H1 (cell line): Measurements from ENCODE around the gene GRIA3. TPM values are rescaled to one million over a fixed set of nuclear protein-coding genes. Genes with fewer than 3 reads are reported as not detected.

Experiments
- ASH2L ChIP-seq: fragments of 200-600, 300-600 bp; sonication (generic); IDR thresholded peaks from one replicate; pipeline ENCODE4 v1.7.1; 2017; ENCODE audit warnings: low read length
- BACH1 ChIP-seq: IDR thresholded peaks from 2 replicates; pipeline ENCODE4 v1.6.1; 2012; ENCODE audit warnings: low read length, improper control_type of control experiment
- CBX5 ChIP-seq: fragments of 300-800, 300-1000 bp; sonication (generic); IDR thresholded peaks from 2 replicates; pipeline ENCODE4 v1.7.1; 2016; ENCODE audit warnings: antibody characterized with exemption, low read length, low read depth
- CHD1 ChIP-seq: IDR thresholded peaks from 2 replicates; pipeline ENCODE4 v1.6.1; 2012; ENCODE audit warnings: low read depth, low read length, improper control_type of control experiment
- JUN ChIP-seq: IDR thresholded peaks from 2 replicates; pipeline ENCODE4 v1.6.1; 2011; ENCODE audit warnings: low read depth, mild to moderate bottlenecking, improper control_type of control experiment, low read length
- RAD21 ChIP-seq, 2 experiments: IDR thresholded peaks in 1 of 2; conservative IDR thresholded peaks in 1 of 2; 2 replicates each; pipeline ENCODE4 v1.6.1; 2011; ENCODE audit warnings: low read depth in 2 of 2, low read length in 2 of 2, improper control_type of control experiment in 1 of 2, inconsistent platforms in 1 of 2, mild to moderate bottlenecking in 1 of 2, moderate library complexity in 1 of 2
- SP4 ChIP-seq: IDR thresholded peaks from 2 replicates; pipeline ENCODE4 v1.6.1; 2012; ENCODE audit warnings: low read length, inconsistent platforms
- SUZ12 ChIP-seq: fragments of 200-600 bp; sonication (generic); IDR thresholded peaks from 2 replicates; pipeline ENCODE4 v1.6.1; 2012; ENCODE audit warnings: mild to moderate bottlenecking, inconsistent platforms, low read length, moderate library complexity, mixed read lengths
- TEAD4 ChIP-seq: IDR thresholded peaks from 2 replicates; pipeline ENCODE4 v1.6.1; 2012; ENCODE audit warnings: low read depth, low read length, inconsistent platforms, mixed read lengths
- polyA plus RNA-seq, 7 experiments: library from polyadenylated mRNA; depleted of rRNA in 3 of 7; stranded (reverse) in 5 of 7; unstranded in 2 of 7; fragments of >200 nt in 5 of 7; fragments of 200-250 nt in 2 of 7; gene quantifications; 1 replicate in 5 of 7; 2 replicates in 1 of 7; 4 replicates in 1 of 7; pipeline versions ENCODE4 v1.2.1 to v1.2.3, GENCODE V29; 2011 to 2013; ENCODE audit warnings: missing spikeins in 2 of 7, mixed read lengths in 2 of 7
- total RNA-seq: library from RNA; stranded (reverse); fragmentation: NEBNext Ultra II Directional; extraction: Animal tissue kit (Norgen Biotek cat#: 25700); gene quantifications from 2 replicates; pipeline ENCODE4 v1.2.1, GENCODE V29; 2021
- TF ChIP-seq, protein P1 (sequence below): fragments of 300-600 bp; sonication (generic); IDR thresholded peaks from 2 replicates; pipeline ENCODE4 v1.7.1; 2012; ENCODE audit warnings: low read length, moderate library complexity, mild to moderate bottlenecking, inconsistent platforms; ENCODE audit not compliant: insufficient replicate concordance
- TF ChIP-seq, protein P2 (sequence below): IDR thresholded peaks from 2 replicates; pipeline ENCODE4 v1.6.1; 2012; ENCODE audit warnings: low read length, inconsistent platforms

Gene GRIA3
- total and polyA plus RNA-seq, 2 of the 8 experiments (the other 6 are each of a cell fraction or from before 2014, with no cell fraction given) = 2.6 to 3.0 TPM

DNA sequence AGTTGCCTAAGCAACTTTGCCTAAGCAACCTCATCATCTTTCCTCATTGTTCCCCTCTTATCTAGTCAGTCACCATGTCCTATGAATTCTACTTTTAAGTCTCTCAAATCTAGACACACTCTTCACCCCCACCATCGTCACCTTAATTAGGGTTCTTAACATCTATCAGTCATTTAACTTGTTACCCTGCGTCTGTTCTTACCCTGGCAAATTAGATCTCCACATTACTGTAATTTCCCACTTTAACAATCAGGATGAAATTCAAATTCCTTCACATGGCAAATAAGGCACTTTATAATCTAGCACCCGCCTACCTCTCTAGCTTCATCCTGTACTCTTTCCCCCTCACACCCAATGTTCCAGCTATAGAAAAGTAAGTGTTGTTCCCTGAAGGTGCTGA, 221.2 kb downstream of the GRIA3 start (continued):
- TF ChIP-seq, protein P1, sequence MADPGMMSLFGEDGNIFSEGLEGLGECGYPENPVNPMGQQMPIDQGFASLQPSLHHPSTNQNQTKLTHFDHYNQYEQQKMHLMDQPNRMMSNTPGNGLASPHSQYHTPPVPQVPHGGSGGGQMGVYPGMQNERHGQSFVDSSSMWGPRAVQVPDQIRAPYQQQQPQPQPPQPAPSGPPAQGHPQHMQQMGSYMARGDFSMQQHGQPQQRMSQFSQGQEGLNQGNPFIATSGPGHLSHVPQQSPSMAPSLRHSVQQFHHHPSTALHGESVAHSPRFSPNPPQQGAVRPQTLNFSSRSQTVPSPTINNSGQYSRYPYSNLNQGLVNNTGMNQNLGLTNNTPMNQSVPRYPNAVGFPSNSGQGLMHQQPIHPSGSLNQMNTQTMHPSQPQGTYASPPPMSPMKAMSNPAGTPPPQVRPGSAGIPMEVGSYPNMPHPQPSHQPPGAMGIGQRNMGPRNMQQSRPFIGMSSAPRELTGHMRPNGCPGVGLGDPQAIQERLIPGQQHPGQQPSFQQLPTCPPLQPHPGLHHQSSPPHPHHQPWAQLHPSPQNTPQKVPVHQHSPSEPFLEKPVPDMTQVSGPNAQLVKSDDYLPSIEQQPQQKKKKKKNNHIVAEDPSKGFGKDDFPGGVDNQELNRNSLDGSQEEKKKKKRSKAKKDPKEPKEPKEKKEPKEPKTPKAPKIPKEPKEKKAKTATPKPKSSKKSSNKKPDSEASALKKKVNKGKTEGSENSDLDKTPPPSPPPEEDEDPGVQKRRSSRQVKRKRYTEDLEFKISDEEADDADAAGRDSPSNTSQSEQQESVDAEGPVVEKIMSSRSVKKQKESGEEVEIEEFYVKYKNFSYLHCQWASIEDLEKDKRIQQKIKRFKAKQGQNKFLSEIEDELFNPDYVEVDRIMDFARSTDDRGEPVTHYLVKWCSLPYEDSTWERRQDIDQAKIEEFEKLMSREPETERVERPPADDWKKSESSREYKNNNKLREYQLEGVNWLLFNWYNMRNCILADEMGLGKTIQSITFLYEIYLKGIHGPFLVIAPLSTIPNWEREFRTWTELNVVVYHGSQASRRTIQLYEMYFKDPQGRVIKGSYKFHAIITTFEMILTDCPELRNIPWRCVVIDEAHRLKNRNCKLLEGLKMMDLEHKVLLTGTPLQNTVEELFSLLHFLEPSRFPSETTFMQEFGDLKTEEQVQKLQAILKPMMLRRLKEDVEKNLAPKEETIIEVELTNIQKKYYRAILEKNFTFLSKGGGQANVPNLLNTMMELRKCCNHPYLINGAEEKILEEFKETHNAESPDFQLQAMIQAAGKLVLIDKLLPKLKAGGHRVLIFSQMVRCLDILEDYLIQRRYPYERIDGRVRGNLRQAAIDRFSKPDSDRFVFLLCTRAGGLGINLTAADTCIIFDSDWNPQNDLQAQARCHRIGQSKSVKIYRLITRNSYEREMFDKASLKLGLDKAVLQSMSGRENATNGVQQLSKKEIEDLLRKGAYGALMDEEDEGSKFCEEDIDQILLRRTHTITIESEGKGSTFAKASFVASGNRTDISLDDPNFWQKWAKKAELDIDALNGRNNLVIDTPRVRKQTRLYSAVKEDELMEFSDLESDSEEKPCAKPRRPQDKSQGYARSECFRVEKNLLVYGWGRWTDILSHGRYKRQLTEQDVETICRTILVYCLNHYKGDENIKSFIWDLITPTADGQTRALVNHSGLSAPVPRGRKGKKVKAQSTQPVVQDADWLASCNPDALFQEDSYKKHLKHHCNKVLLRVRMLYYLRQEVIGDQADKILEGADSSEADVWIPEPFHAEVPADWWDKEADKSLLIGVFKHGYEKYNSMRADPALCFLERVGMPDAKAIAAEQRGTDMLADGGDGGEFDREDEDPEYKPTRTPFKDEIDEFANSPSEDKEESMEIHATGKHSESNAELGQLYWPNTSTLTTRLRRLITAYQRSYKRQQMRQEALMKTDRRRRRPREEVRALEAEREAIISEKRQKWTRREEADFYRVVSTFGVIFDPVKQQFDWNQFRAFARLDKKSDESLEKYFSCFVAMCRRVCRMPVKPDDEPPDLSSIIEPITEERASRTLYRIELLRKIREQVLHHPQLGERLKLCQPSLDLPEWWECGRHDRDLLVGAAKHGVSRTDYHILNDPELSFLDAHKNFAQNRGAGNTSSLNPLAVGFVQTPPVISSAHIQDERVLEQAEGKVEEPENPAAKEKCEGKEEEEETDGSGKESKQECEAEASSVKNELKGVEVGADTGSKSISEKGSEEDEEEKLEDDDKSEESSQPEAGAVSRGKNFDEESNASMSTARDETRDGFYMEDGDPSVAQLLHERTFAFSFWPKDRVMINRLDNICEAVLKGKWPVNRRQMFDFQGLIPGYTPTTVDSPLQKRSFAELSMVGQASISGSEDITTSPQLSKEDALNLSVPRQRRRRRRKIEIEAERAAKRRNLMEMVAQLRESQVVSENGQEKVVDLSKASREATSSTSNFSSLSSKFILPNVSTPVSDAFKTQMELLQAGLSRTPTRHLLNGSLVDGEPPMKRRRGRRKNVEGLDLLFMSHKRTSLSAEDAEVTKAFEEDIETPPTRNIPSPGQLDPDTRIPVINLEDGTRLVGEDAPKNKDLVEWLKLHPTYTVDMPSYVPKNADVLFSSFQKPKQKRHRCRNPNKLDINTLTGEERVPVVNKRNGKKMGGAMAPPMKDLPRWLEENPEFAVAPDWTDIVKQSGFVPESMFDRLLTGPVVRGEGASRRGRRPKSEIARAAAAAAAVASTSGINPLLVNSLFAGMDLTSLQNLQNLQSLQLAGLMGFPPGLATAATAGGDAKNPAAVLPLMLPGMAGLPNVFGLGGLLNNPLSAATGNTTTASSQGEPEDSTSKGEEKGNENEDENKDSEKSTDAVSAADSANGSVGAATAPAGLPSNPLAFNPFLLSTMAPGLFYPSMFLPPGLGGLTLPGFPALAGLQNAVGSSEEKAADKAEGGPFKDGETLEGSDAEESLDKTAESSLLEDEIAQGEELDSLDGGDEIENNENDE = no peak
- no peak for TF ChIP-seq ASH2L
- no peak for TF ChIP-seq RAD21 (IDR thresholded peaks at IDR 0.05 in 1 of 2, conservative IDR thresholded peaks at IDR 0.05 in 1 of 2; ENCODE audit: low read depth in 2 of 2, low read length in 2 of 2)
- no peak for TF ChIP-seq SUZ12
- no peak for TF ChIP-seq JUN
- no peak for TF ChIP-seq BACH1
- no peak for TF ChIP-seq TEAD4
- TF ChIP-seq SP4 = no peak
- no peak for TF ChIP-seq CBX5
- no peak for TF ChIP-seq CHD1
- TF ChIP-seq, protein P2, sequence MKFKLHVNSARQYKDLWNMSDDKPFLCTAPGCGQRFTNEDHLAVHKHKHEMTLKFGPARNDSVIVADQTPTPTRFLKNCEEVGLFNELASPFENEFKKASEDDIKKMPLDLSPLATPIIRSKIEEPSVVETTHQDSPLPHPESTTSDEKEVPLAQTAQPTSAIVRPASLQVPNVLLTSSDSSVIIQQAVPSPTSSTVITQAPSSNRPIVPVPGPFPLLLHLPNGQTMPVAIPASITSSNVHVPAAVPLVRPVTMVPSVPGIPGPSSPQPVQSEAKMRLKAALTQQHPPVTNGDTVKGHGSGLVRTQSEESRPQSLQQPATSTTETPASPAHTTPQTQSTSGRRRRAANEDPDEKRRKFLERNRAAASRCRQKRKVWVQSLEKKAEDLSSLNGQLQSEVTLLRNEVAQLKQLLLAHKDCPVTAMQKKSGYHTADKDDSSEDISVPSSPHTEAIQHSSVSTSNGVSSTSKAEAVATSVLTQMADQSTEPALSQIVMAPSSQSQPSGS = no peak
